Measurements from ENCODE around the gene APBB2.
A peak's percentile ranks its signal among the peaks of the same experiment; 100 is the strongest.

Gene APBB2

DNA sequence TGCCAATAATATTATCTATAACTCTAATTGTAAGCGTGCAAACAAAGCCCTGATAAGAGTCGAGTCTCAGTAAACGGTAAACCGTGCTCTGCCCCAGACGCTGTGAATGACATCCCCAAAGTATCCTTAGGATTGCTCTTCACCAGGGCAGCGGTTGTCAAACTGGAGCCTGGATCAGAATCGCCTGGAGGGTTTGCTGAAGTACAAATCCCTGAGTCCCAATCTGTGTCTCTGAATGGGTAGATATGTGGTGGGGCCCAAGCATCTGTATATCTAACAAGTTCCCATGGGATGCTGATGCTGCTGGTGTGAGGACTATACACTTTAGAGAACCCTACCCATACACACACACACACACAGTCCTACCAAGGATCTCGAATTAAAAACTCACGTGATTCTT lies 813 bp upstream of the APBB2 start:
- DNase-seq = no peak

DNA sequence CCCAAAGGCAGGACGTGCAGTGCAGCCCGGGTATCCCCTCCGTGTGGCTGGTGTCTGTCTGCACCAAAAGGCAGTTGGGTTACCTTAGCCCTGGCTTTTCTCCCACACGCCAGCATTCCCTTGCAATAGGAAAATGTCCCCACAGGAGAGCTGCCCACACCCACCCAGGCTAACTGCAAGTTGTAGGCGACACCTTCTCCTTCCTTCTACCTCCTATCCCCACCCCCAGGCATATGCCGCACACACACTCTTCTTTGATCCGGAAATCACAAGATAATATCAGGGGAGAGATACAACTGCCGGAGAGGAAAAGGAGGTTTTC lies 444 bp upstream of the APBB2 start:
- no peak for DNase-seq

DNA sequence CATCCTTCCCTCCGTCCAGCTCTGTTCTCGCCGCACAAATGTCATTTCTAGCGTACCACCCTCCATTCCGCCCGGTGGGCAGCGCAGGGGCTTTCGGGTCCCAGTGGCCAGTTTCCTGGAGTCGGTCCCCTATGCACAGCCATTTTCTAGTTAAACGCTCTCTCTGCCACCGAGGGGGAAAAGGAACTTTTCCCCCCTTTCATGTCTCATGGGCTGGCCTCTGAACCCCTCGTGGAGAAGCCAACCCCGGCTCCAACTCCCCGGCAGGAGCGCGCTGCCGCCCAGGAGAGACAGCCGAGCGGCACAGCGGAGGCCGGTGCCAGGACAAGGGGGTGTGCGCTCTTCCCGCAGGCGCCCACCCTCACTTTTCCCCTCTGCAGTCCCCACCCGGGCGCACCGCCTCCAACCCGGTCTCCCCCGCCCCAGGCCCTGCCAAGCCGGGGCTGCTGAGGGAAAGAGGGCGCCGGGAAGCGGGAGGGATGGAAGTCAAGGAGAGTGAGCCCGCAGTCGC lies 662 bp downstream of the APBB2 start:
- DNase-seq = no peak

DNA sequence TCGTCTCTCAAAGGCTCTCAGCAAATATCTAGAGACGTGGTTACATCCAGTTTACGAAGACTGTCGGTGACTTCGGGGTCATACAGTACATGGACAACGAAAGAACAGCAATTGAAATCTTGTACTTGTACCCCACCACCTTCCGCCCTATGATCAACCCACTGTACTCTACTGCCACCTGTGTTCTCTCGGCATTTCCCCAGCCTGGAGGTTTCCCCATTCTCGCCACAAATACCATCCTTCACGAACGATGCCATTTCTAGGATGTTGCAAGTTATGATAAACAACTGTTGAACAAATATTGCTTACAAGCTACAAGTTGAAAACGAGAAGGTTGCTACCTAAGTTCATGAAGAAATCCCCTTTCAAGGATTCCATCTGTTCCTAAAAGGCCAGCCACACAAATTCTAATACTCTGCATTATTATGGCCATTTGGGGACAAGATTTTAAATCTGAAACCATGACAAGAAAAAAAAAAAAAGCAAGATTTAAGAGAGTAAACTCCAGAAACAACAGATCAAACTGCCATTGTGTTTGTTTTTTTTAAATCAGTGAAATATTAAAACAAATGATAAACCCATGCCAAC lies 1.6 kb downstream of the APBB2 start:
- DNase-seq = peak; percentile 68

DNA sequence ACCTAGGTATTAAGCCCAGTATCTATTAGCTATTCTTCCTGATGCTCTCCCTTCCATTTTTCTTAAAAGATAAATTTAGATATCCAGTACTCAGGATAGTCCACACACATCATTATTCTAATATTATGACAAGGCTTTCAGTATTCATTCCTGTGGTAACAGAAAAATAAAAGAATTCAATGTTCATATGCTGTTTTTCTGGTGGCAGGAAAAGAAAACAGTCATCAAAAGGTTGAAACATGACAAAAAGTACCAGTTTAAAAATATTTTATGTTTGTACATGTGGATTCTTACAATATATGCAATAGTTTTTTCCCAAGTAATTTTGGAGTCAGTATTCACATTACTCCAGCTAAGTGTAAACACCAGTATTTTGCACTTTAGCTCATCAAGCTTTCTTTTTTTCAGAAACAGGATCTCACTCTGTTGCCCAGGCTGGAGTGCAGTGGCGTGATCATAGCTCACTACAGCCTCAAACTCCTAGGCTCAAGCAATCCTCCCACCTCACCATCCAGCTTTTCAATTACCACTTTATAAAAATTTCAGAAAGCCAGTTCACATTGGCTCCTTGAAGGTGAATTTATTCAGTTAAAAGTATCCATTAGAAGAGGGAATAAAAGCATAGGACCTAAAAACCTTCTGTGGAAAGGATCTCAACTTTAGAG lies 2.3 kb downstream of the APBB2 start:
- no peak for DNase-seq

DNA sequence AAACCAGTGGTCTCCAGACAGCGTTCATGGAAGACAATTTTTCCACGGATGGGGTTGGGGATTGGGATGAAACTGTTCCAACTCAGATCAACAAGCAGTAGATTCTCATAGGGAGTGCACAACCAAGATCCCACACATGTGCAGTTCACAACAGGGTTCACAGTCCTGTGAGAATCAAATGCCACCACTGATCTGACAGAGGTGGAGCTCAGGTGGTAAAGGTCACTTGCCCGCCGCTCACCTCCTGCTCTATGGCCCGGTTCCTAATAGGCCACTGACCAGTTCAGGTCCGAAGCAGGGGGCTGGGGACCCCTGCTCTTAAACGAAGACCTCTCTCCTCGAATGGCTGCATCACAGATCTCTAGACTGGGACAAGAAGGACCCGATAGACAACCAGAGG lies 4.4 kb downstream of the APBB2 start:
- no peak for DNase-seq

DNA sequence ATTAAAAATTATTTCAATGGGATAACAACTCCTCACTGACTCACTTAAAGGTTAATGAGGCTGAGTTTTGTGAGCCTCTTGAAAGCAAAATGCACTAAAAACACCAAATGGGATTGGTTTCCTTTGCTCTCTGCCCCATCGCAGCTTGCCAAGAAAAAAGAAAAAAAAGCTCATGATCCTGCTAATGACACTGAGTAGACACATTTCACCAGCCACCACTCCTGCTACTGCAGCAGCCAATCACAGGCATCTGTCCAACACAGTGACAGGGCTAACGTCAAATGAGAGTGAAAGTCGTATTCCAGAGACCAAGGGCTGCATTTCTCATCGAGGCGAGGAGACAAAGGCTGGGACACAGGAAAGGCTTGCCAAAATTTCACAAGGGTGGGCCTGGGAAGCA lies 5.2 kb downstream of the APBB2 start:
- DNase-seq = no peak

DNA sequence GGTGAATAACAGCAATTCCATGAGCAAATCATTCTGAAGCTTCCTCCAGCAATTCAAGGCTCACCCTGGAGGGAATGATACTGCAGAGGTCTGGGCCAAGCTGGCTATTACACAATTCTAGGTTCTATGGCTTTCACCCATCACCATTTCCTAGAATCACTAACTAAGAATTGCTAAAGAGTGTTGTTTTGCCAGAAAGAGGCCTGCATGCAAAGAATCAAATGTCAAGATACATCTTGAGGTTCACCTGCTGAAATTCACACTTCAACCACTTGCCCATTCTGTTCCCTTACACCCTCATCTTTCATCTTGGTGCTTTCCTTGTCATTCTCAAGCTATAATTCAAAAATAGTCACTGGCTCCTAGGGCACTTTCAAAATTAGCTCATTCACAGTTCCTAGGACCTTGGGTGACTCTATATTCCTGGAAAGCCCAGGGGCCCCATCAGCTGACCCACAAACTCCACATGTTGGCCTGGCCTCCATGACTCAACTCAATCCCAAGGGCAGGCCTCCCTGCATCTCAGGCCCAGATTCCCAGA lies 7.0 kb downstream of the APBB2 start:
- DNase-seq = no peak

DNA sequence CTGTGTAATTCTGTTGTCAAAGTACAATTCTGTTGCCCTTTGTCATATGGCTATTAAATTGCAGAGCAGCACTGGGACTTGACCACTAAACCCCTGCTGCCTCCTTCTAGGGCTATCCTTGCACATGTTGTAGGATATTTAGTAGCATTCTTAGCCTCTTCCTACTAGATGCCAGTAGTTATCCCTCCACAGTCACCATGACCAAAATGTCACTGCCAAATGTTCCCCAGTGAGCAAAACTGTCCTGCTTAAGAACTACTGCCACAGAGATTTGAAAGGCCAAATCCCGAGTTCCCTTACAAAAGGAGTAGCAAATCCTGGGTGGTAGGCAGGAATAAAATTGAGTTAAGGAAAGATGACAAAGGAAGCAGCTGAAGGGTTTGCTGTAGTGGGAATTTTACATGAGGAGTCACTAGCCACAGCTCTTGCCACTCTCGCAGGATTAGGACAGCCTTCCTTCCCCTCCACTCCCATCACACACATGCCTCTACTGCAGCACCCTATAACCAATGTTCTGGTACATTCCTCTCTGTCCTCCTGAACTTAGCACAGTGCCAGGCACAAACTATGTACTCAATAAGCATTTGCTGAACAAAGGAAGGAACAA lies 8.4 kb downstream of the APBB2 start:
- no peak for DNase-seq

DNA sequence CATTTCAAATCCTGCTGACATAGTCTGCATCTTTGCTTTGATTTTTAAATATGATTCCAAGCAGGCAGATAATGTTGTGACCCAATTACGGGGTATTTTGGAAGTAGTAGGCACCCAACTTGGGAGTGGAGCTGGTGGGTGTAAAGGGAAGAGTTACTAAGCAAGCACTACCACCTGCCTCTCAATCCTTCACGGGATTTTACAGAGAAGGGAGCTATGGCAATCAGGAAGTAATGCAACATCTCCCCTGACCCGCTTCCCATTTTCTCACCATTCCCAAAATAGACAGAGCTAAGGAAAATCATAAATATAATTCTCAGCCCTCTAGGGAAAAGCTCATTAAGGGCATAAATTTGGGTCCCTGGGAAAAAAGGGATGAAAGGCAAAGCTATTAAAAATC lies 9.2 kb downstream of the APBB2 start:
- DNase-seq = no peak

DNA sequence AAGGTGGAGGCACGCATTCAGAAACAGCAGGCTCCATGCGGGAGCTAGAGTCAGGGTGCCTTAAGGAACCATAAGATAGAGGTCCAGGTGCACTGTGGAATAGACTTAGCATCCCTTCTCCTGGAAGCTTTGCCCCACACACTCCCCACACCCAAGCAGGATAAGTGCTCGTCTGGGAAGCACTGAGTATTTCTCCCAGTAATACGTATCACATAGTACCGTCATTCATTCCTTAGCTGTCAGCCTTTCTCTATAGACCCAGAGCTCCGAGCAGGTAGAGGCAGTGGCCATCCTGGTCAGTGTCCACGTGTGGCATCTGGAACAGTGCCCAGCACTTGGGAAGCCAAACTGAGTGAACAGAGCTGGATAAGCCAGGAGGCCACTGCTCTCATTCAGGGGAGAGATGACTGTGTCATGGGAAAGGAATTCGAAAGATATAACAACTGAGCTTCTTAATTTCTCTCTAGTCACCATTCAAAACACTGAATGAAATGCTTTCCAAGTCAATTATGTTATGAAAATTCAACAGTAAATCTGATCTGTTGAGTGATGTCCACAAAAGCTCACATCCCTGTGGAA lies 9.9 kb downstream of the APBB2 start:
- no peak for DNase-seq

DNA sequence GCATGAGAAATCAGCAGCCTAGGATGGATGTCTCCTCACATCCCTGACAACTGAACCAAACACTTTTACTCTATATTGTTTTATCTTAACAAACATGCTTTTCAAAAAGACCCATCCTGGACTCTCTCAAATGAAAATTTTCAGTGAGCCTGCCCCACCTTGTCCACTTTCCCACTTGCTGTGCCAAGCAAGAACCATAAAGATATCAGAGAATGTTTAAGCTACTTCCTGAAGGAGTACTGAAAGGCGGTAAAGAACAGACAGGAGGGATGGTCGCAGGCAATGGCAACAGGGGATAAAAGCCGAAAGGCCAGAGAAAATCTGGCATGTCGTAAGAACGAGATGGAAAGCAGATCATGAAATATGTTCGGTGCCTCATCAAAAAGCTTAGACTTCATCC lies 10.5 kb downstream of the APBB2 start:
- DNase-seq = no peak

DNA sequence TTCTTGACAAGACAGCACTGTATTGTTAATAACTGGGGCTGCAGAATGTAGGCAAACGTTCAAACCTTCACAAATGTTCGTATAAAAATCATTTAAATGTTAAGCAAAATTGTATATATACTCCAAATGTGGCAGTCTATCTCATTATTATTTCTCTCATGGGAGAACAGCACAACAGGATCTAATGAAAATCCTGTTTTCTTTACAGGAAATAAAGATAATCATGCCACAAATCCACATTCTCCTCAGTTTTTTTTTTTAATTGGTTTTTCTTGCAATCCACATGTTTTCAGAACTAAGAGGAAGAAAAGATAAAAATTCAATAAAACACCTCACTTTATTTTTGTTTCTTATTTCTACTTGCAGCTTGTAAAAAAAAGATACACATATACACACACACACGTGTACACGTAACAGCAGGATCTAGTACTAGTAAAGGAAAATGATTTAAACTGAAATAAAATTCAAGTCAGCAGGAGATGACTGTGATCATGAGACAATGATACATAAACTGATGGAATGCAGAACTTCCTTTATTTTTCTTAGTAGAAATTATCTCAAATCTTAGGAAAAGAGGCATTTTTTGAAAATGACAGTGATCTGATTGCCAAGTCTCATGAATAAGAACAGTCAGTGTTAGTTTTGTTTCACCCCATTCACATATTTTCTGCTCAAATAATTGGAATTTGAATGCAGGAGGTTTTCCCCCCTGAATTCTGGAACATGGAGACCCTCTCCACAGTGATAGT lies 11.3 kb downstream of the APBB2 start:
- DNase-seq = no peak

DNA sequence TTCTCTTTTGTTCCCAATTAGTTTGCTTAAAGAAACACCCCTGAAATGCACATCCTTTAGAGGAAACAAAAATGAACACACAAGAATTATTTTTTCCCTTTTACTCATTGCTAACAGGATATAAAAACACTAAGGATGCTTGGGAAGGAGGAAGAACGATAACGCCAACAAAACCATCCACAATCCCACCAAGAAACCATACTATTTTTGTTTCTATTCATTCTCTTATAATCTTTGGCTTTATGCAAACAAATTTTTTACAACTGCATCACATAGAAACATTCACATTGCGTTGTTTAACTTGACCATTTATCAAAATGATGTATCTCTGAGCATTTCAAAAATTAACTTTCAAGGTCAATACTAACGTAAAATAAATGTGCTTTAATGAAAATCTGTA lies 12.0 kb downstream of the APBB2 start:
- no peak for DNase-seq

DNA sequence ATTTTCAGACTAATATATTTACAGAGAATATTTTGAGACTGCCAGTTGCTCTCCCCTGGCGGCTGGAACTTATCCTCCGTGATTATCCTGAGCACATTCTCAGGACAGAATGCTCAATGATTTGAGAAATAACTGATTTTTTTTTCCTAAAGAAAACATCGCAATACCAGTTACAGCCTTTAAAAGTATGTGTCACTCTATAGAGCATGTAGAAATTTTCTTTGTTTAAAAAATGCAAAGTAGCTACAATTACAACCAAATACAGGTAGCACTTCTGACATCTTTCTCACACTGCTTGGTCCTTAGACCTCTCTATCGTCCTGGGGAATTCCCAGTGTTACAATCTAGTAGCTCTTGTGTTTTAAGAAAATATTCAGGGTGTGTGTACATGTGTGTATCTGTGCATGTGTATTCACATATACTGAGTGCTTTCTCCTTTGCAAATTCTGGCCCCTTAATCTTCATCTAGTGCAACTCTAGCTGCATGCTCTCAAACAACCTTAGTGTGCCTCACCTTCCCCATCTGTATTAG lies 13.8 kb downstream of the APBB2 start:
- DNase-seq = no peak

DNA sequence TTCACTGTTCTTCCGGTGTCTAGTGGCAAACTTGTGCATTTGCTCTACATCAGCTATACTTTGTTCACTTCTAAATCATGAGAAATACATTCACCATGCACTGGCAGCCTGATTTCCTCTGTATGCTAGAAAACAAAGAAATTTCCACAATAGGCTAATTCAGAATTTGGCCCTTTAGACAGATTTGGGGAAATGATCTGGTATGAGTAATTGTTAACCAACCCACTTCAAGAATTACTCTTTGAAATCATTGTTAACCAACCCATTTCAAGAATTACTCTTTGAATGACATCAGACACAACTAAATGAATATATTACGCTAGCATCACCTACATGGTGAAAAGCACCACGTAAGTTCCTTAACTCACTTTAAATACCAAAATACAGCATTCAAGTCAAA lies 14.6 kb downstream of the APBB2 start:
- no peak for DNase-seq

DNA sequence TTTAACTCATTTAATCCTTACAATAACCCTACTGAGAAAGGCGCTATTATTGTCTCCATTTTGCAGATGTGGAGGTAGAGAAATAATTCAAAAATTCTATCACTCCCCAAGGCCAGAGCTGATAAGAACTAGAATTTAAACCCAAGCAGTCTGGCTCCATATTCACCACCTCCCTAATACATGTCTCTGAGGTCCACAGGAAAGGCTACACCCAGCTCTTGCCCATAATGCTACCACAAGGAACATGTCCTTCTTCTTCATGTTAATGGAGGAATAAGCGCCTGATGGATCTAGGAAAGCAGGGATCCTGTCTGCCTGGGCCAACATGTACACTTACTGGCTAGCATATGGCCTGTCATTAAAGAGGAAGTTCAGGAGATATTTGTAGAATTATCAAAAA lies 16.3 kb downstream of the APBB2 start:
- DNase-seq = no peak

DNA sequence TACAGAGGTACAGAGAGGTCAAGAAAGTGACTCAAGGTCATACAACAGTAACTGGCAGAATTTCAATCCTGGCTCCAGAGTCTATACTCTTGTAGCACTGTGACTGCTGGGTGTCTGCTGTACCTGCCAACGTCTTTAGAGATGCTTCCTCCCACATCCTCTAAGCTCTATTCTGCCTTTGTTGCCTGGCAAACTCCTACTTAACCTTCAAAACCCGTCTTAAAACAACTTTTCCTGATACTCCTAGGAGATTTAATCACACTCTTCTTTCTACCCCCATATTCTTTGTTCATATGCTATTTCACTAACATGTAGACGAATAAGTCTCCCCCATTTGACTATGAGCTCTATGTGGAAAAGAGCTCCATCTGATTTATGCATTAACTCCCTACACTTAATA lies 16.8 kb downstream of the APBB2 start:
- DNase-seq = no peak

DNA sequence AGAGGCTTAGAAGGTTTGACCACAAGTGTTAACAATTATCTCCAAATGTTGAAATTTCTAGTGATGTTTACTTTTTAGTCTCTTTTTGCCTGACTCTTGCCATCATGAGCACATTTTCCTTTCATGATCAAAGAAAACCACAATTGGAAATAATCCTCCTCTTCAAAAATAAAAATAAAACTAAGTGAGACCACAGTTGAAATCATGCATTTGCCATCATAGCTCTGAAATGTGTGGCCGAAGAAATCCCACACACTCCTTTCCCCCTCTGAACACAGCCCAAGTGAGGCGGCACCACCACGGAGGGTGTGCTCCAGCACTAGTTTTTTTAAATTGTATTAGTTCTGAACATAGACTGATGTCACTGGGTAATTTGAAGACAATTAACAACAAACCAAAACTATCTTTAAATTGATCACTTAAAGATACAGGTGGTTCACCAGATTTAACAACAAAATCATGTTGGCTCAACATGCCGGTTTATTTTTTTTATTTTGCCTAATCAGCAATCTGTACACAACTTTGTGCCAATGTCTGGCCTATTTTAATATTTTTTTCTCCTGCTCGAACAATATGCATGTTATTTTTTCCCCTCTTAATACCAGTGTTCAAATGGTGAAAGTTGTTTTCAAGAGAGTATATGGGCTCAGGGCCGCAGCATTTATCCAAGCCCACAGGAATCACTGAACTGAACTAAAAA lies 17.6 kb downstream of the APBB2 start:
- no peak for DNase-seq

DNA sequence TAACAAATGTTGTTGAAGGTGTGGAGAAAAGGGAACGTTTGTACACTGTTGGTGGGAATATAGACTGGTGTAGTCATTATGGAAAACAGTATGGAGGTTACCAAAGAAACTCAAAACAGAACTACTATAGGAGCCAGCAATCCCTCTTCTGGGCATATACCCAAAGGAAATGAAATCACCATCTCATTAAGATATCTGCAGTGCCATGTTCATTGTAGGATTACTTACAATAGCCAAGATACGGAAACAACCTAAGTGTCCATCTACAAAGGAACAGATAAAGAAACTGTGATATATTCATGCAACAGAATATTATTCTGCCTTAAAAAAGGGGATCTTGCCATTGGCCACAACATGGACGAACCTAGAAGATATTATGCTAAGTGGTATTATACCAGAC lies 22.2 kb downstream of the APBB2 start:
- DNase-seq = no peak

DNA sequence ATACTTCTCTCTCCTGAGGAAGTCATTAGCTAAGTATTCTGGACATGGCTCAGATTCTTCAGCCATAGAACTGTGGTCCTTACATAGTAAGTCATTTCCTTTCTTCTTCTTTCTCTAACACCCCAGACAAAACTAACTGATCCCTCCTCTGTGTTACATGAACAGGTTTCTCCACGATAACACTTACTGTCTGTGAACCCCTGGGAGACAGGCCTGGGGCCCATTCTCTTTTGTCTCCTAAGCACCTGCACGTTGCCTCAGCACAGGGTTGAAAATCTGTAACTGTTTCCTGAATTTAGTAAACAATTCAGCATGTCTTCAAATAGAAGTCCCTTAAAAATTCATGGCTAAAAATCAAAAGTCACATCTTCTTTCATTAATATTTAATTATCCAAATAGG lies 24.7 kb downstream of the APBB2 start:
- no peak for DNase-seq

DNA sequence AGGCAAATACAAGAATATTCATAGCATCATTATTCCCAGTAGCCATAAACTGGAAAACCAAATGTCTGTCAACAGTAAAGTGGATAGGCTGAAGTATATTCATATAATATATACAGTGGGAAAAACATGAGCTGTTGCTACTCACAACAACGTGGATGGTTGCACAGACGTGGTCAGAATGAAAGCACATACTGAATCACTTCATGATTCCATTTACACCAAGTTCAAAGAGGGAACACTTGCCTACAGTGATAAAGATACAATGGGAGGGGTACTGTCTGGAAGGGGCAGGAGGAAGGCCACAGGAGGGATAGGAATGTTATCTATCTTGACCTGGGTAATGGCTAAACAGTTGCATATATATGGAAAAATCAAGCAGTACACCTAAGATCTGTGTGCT lies 25.3 kb downstream of the APBB2 start:
- DNase-seq = no peak
